GM12878 (cell line): ENCODE results near the gene HSBP1.

Experiments
- EZH2 ChIP-seq: IDR thresholded peaks from 2 replicates; pipeline ENCODE4 v1.6.1; 2012; ENCODE audit warnings: low read depth, mild to moderate bottlenecking, control low read depth, inconsistent platforms, low read length, borderline replicate concordance; ENCODE audit not compliant: control insufficient read depth
- MEF2A ChIP-seq: IDR thresholded peaks from 2 replicates; pipeline ENCODE4 v1.6.1; 2011; ENCODE audit warnings: low read depth, mild to moderate bottlenecking, low read length, moderate library complexity; ENCODE audit not compliant: insufficient read depth
- NR2C2 ChIP-seq: IDR thresholded peaks from 2 replicates; pipeline ENCODE4 v1.6.1; 2011; ENCODE audit warnings: borderline replicate concordance, low read depth; ENCODE audit not compliant: control insufficient read depth, insufficient read length
- RCOR1 ChIP-seq: conservative IDR thresholded peaks from 2 replicates; pipeline ENCODE4 v1.6.1; 2012; ENCODE audit warnings: low read depth, low read length, improper control_type of control experiment
- SP1 ChIP-seq: IDR thresholded peaks from one replicate; pipeline ENCODE4 v1.6.1; 2011; ENCODE audit warnings: low read depth, low read length
- TF ChIP-seq, protein P1 (sequence below), 3 experiments: IDR thresholded peaks in 2 of 3; conservative IDR thresholded peaks in 1 of 3; 2 replicates each; pipeline ENCODE4 v1.5.1; 2011; ENCODE audit warnings: low read depth in 3 of 3, low read length in 3 of 3, mild to moderate bottlenecking in 3 of 3, control low read depth in 2 of 3, moderate library complexity in 2 of 3, inconsistent platforms in 1 of 3, mixed read lengths in 1 of 3; ENCODE audit not compliant: control insufficient read depth in 2 of 3, insufficient read depth in 1 of 3; ENCODE audit errors: extremely low read depth in 1 of 3
- TF ChIP-seq, protein P2 (sequence below): IDR thresholded peaks from 2 replicates; pipeline ENCODE4 v1.6.1; 2011; ENCODE audit warnings: low read depth, low read length, improper control_type of control experiment, borderline replicate concordance

DNA sequence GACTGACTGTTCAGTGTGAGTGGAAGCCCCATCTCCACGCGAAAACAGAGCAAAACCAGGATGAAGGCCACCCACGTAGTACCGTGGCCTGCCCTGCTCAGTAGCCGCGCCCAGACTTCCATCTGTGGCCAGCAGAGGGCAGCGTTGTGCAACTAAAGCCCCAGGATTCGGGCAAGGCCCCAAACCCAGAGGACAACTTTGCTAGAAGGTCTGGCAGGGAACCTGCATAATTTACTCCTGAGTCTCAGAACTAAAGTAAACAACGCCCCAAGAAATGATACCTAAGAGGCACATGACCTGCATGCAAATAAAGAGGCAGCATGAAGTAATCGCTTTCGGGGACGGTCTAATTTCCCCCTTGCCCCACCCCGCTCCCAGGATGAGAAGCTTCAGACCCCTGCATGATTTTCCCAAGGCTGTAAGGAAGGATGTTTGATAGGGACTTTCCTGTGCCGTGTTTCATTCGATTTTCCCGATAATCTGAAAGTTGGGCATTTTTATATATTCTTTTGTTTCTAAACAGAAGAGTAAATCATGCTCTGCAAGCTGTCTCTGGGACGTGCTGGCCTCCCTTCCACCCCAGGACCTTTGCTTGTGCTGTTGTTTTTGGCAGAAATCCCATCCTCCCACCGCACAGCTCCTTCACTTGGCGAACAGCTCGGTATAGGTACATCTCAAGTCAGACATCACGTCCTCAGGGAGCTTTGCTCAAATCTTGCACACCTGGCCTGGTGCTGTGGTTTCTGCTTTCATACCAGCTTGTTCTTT is 18.6 kb downstream of the HSBP1 start:
- TF ChIP-seq, protein P1, sequence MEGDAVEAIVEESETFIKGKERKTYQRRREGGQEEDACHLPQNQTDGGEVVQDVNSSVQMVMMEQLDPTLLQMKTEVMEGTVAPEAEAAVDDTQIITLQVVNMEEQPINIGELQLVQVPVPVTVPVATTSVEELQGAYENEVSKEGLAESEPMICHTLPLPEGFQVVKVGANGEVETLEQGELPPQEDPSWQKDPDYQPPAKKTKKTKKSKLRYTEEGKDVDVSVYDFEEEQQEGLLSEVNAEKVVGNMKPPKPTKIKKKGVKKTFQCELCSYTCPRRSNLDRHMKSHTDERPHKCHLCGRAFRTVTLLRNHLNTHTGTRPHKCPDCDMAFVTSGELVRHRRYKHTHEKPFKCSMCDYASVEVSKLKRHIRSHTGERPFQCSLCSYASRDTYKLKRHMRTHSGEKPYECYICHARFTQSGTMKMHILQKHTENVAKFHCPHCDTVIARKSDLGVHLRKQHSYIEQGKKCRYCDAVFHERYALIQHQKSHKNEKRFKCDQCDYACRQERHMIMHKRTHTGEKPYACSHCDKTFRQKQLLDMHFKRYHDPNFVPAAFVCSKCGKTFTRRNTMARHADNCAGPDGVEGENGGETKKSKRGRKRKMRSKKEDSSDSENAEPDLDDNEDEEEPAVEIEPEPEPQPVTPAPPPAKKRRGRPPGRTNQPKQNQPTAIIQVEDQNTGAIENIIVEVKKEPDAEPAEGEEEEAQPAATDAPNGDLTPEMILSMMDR (IDR thresholded peaks at IDR 0.05 in 2 of 3, conservative IDR thresholded peaks at IDR 0.05 in 1 of 3; ENCODE audit: control insufficient read depth in 2 of 3, extremely low read depth in 1 of 3, insufficient read depth in 1 of 3, low read depth in 3 of 3, low read length in 3 of 3): peak; percentile 91 to 93 (median 93)
- TF ChIP-seq NR2C2 (no peak), SP1 (no peak), MEF2A (no peak), EZH2 (no peak), RCOR1 (no peak)
- TF ChIP-seq, protein P2, sequence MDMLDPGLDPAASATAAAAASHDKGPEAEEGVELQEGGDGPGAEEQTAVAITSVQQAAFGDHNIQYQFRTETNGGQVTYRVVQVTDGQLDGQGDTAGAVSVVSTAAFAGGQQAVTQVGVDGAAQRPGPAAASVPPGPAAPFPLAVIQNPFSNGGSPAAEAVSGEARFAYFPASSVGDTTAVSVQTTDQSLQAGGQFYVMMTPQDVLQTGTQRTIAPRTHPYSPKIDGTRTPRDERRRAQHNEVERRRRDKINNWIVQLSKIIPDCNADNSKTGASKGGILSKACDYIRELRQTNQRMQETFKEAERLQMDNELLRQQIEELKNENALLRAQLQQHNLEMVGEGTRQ: no peak
